IPS-NIHi7 (cell line): ENCODE measurements around the gene AQP3.
"Not testable (repeated sequence)": the region's sequence is repeated elsewhere in the genome, so short reads cannot be mapped to it uniquely, and the experiment has no call there.

ENCODE experiments used
- DNase-seq: peaks from one replicate; pipeline ENCODE4 v3.0.0; 2012; ENCODE audit warnings: mixed read lengths; ENCODE audit errors: extremely low spot score

The AQP3 gene

GRCh38 chr9:33442125-33442524, 5.3 kb downstream of the AQP3 start:
- DNase-seq, result no peak

- DNase-seq, result no peak
These were observed 6.8 kb downstream of the AQP3 start for GRCh38 chr9:33440609-33441008.

GRCh38 chr9:33440204-33440603, 7.2 kb downstream of the AQP3 start:
- DNase-seq, result no peak

- no peak for DNase-seq
These were observed 7.7 kb downstream of the AQP3 start for GRCh38 chr9:33439731-33440130.

- no peak for DNase-seq
These were observed 8.3 kb downstream of the AQP3 start for GRCh38 chr9:33438926-33439680.

- DNase-seq, result no peak
These were observed 9.5 kb downstream of the AQP3 start for GRCh38 chr9:33437898-33438297.

GRCh38 chr9:33437205-33437604, 10.2 kb downstream of the AQP3 start:
- no peak for DNase-seq

- no peak for DNase-seq
These were observed 10.9 kb downstream of the AQP3 start for GRCh38 chr9:33436445-33436844.

- no peak for DNase-seq
These were observed 11.5 kb downstream of the AQP3 start for GRCh38 chr9:33435821-33436277.

GRCh38 chr9:33434317-33435105, 12.9 kb downstream of the AQP3 start:
- DNase-seq, result no peak

- DNase-seq, result no peak
These were observed 13.5 kb downstream of the AQP3 start for GRCh38 chr9:33433871-33434270.

GRCh38 chr9:33431420-33431819, 16.0 kb downstream of the AQP3 start:
- no peak for DNase-seq

GRCh38 chr9:33430942-33431341, 16.5 kb downstream of the AQP3 start:
- DNase-seq, result no peak

- DNase-seq, result no peak
These were observed 18.0 kb downstream of the AQP3 start for GRCh38 chr9:33429256-33429985.

GRCh38 chr9:33426843-33427293, 20.5 kb downstream of the AQP3 start:
- no peak for DNase-seq

GRCh38 chr9:33425128-33425533, 22.3 kb downstream of the AQP3 start:
- no peak for DNase-seq

- not testable (repeated sequence) for DNase-seq
These were observed 22.9 kb downstream of the AQP3 start for GRCh38 chr9:33424492-33424891.

GRCh38 chr9:33424043-33424442, 23.4 kb downstream of the AQP3 start:
- not testable (repeated sequence) for DNase-seq

- DNase-seq, result no peak
These were observed 27.6 kb downstream of the AQP3 start for GRCh38 chr9:33419708-33420303.

- peak; percentile 5 for DNase-seq
These were observed 29.3 kb downstream of the AQP3 start for GRCh38 chr9:33418090-33418489.

GRCh38 chr9:33416996-33417395, 30.4 kb downstream of the AQP3 start:
- DNase-seq, result no peak

GRCh38 chr9:33415501-33416038, 31.8 kb downstream of the AQP3 start:
- peak; percentile 85 for DNase-seq
